Breast epithelium (tissue), 4 donors: ENCODE data around the gene CENPO. TPM values are rescaled to one million over a fixed set of nuclear protein-coding genes. Genes with fewer than 3 reads are reported as not detected.

Experiments used
- DNase-seq, 2 donors: peaks; one replicate each; pipeline ENCODE4 v3.0.0-alpha.2; 2019; ENCODE audit warnings: low spot score in 2 of 2
- H3K27ac ChIP-seq, 2 donors: fragments of 200-600 bp; sonication (generic) in 1 of 2; one replicate each; pipeline ENCODE4 v1.5.1; 2016 to 2019; ENCODE audit warnings: mild to moderate bottlenecking in 1 of 2
- H3K27me3 ChIP-seq, 2 donors: fragments of 200-600 bp; sonication (generic) in 1 of 2; one replicate each; pipeline versions ENCODE4 v1.5.1 to v1.6.0; 2017 to 2019; ENCODE audit warnings: control low read depth in 1 of 2, mild to moderate bottlenecking in 1 of 2
- H3K36me3 ChIP-seq: fragments of 200-600 bp; one replicate; pipeline ENCODE4 v1.5.1; 2019
- H3K4me1 ChIP-seq, 2 donors: fragments of 200-600 bp; sonication (generic); one replicate each; pipeline ENCODE4 v1.5.1; 2016 to 2019; ENCODE audit warnings: control low read depth in 1 of 2
- H3K4me3 ChIP-seq, 3 donors: fragments of 200-600 bp; sonication (generic); 1 replicate in 2 of 3; 2 replicates in 1 of 3; pipeline ENCODE4 v1.5.1; 2016 to 2019; ENCODE audit warnings: mild to moderate bottlenecking in 3 of 3, moderate library complexity in 2 of 3
- H3K9me3 ChIP-seq, 2 donors: fragments of 200-600 bp; sonication (generic) in 1 of 2; one replicate each; pipeline ENCODE4 v1.5.1; 2016 to 2019; ENCODE audit warnings: control low read depth in 1 of 2
- POLR2A ChIP-seq: fragments of 450-650 bp; IDR thresholded peaks from one replicate; pipeline ENCODE4 v1.6.1; 2016; ENCODE audit warnings: antibody characterized with exemption, mild to moderate bottlenecking, moderate library complexity
- POLR2AphosphoS5 ChIP-seq, 3 donors: sonication (generic); formaldehyde crosslinking; IDR thresholded peaks; one replicate each; pipeline ENCODE4 v1.6.1; 2017; ENCODE audit warnings: antibody characterized with exemption in 3 of 3
- intact Hi-C: fragments of 100-400 bp; cut with DNase I; formaldehyde crosslinking; loops from one replicate; pipeline ENCODE4 v1.15.1; 2023; ENCODE audit warnings: low total_unique reads
- total RNA-seq, 3 donors: library from RNA; depleted of rRNA; stranded (reverse); fragments of >200 nt; gene quantifications; one replicate each; pipeline ENCODE4 v1.1.0, GENCODE V29; 2016
- TF ChIP-seq, protein P1 (sequence below), 3 donors: fragments of 450-650 bp; IDR thresholded peaks; one replicate each; pipeline ENCODE4 v1.5.1; 2016 to 2017; ENCODE audit warnings: antibody characterized with exemption in 3 of 3, mild to moderate bottlenecking in 3 of 3, moderate library complexity in 3 of 3

Gene CENPO
- total RNA-seq, 3 donors from 2014 or later, result 1.6 to 4.2 (median 1.8) TPM

DNA sequence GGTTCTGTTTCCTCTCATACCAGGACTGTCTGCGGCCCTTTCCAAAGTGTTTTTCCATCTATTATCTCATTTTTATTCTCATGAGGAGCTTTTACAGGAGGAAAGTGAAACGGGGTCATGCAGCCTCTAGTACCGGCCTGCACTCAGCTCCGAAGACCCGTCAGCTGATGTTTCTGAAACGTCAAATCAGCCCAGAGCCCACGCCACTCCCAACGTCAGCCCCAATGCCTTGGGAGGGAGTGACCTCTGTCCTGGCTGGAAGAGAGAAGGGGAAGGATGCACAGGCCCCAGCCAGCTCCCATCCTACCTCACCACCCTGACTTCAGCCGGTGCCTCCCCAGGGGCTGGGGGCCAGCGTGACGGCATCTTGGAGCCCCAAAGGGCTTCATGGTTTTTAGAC, 68.3 kb downstream of the CENPO start:
- no peak for DNase-seq
- peak overlapping the region; percentile 29 to 36 for H3K27ac ChIP-seq

GRCh38 chr2:24863641-24864040, 70.4 kb downstream of the CENPO start:
- H3K9me3 ChIP-seq, result no peaks in the 10 kb centered on the region
- DNase-seq, result no peak
- no peak overlapping the region for H3K4me3 ChIP-seq
- no peaks in the 10 kb centered on the region for H3K27me3 ChIP-seq
- no peaks in the 10 kb centered on the region for H3K4me1 ChIP-seq
- H3K27ac ChIP-seq, result peak overlapping the region in 1 of 2 donors; percentile 58
- TF ChIP-seq, protein P1, sequence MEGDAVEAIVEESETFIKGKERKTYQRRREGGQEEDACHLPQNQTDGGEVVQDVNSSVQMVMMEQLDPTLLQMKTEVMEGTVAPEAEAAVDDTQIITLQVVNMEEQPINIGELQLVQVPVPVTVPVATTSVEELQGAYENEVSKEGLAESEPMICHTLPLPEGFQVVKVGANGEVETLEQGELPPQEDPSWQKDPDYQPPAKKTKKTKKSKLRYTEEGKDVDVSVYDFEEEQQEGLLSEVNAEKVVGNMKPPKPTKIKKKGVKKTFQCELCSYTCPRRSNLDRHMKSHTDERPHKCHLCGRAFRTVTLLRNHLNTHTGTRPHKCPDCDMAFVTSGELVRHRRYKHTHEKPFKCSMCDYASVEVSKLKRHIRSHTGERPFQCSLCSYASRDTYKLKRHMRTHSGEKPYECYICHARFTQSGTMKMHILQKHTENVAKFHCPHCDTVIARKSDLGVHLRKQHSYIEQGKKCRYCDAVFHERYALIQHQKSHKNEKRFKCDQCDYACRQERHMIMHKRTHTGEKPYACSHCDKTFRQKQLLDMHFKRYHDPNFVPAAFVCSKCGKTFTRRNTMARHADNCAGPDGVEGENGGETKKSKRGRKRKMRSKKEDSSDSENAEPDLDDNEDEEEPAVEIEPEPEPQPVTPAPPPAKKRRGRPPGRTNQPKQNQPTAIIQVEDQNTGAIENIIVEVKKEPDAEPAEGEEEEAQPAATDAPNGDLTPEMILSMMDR (IDR thresholded peaks at IDR 0.05), result no peak
- TF ChIP-seq POLR2AphosphoS5 (IDR thresholded peaks at IDR 0.05), result no peak
- no peak for TF ChIP-seq POLR2A
- intact Hi-C loops, result no loop called here
- H3K36me3 ChIP-seq, result no peaks in the 10 kb centered on the region

More for the DNA sequence above, 68.3 kb downstream of the CENPO start:
- no peaks in the 10 kb centered on the region for H3K27me3 ChIP-seq
- no peaks in the 10 kb centered on the region for H3K36me3 ChIP-seq
- intact Hi-C loops, result no loop called here
- TF ChIP-seq POLR2AphosphoS5 (IDR thresholded peaks at IDR 0.05), result peak in 1 of 3 donors; percentile 12
- TF ChIP-seq POLR2A, result no peak
- H3K9me3 ChIP-seq, result no peaks in the 10 kb centered on the region
- no peak overlapping the region for H3K4me3 ChIP-seq
- H3K4me1 ChIP-seq, result peaks cover 0 to 1% of the 10 kb centered on the region in 2 donors

- H3K4me1 ChIP-seq, result no peaks in the 10 kb centered on the region
- intact Hi-C loops, result no loop called here
- TF ChIP-seq POLR2A (no peak), POLR2AphosphoS5 (IDR thresholded peaks at IDR 0.05) (no peak)
- TF ChIP-seq, protein P1 (IDR thresholded peaks at IDR 0.05), result no peak
- H3K9me3 ChIP-seq, result no peaks in the 10 kb centered on the region
- no peak for DNase-seq
- H3K27me3 ChIP-seq, result no peaks in the 10 kb centered on the region
- H3K36me3 ChIP-seq, result no peaks in the 10 kb centered on the region
- H3K4me3 ChIP-seq, result no peak overlapping the region
- H3K27ac ChIP-seq, result no peak overlapping the region
Measured at GRCh38 chr2:24866946-24867345, 73.7 kb downstream of the CENPO start.

DNA sequence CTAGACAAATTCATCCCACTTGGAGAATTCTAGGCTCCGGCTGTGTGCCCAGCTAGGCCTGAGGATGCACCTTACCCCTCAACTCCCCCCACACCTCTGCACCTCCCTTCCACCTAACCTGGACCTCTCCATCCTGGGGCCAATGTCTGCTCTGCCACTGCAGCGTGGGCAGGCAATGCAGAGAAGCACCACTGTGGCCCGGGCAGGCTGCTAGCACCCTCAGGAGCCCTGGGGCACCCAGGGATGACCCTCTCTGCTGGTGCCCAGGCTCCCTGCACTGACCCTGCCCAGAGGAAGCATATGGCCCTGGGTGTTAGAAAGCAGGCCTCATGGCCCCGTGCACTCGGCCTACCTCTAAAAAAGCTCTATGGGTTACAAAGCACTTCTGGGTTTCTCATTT, 77.2 kb downstream of the CENPO start:
- H3K27me3 ChIP-seq, result no peaks in the 10 kb centered on the region
- no peaks in the 10 kb centered on the region for H3K9me3 ChIP-seq
- no peak overlapping the region for H3K27ac ChIP-seq
- peak in 1 of 2 donors; percentile 34 for DNase-seq
- no peaks in the 10 kb centered on the region for H3K36me3 ChIP-seq
- H3K4me1 ChIP-seq, result no peaks in the 10 kb centered on the region
- H3K4me3 ChIP-seq, result no peak overlapping the region
- TF ChIP-seq, protein P1 (IDR thresholded peaks at IDR 0.05), result no peak
- no peak for TF ChIP-seq POLR2A
- no peak for TF ChIP-seq POLR2AphosphoS5 (IDR thresholded peaks at IDR 0.05)
- intact Hi-C loops, result no loop called here

- Histone ChIP-seq H3K36me3 (no peaks in the 10 kb centered on the region), H3K4me3 (no peak overlapping the region), H3K27me3 (no peaks in the 10 kb centered on the region), H3K9me3 (no peaks in the 10 kb centered on the region), H3K4me1 (no peaks in the 10 kb centered on the region), H3K27ac (peak overlapping the region in 1 of 2 donors; percentile 94)
- no peak for DNase-seq
- intact Hi-C loops, result no loop called here
- TF ChIP-seq POLR2AphosphoS5 (IDR thresholded peaks at IDR 0.05) (no peak), POLR2A (no peak)
- TF ChIP-seq, protein P1 (IDR thresholded peaks at IDR 0.05), result no peak
Measured at GRCh38 chr2:24870891-24871705, 77.9 kb downstream of the CENPO start.
